ENCODE measurements around the gene GGA1.

The GGA1 gene

GRCh38 chr22:37630839-37631435, 22.3 kb downstream of the GGA1 start:
- DNase-seq (ENCODE audit: low read depth), result peak; percentile 54

GRCh38 chr22:37631448-37632173, 23.0 kb downstream of the GGA1 start:
- DNase-seq (ENCODE audit: low read depth), result no peak

- DNase-seq (ENCODE audit: low read depth), result no peak
Observed at GRCh38 chr22:37632174-37633088, 23.8 kb downstream of the GGA1 start.

- peak; percentile 37 for DNase-seq (ENCODE audit: low read depth)
Observed at GRCh38 chr22:37633089-37633624, 24.5 kb downstream of the GGA1 start.

- DNase-seq (ENCODE audit: low read depth), result peak; percentile 87
Observed at GRCh38 chr22:37633625-37634416, 25.2 kb downstream of the GGA1 start.

GRCh38 chr22:37634417-37634924, 25.8 kb downstream of the GGA1 start:
- DNase-seq (ENCODE audit: low read depth), result peak; percentile 17

- DNase-seq (ENCODE audit: low read depth), result no peak
Observed at GRCh38 chr22:37635157-37635556, 26.5 kb downstream of the GGA1 start.

GRCh38 chr22:37636186-37636948, 27.7 kb downstream of the GGA1 start:
- DNase-seq (ENCODE audit: low read depth), result peak; percentile 71

- no peak for DNase-seq (ENCODE audit: low read depth)
Observed at GRCh38 chr22:37636949-37637273, 28.3 kb downstream of the GGA1 start.

GRCh38 chr22:37638391-37639069, 29.9 kb downstream of the GGA1 start:
- no peak for DNase-seq (ENCODE audit: low read depth)

- no peak for DNase-seq (ENCODE audit: low read depth)
Observed at GRCh38 chr22:37639070-37639760, 30.6 kb downstream of the GGA1 start, which contains the start of gene SH3BP1. Gene SH3BP1 (plus strand): TSS chr22:37639669. CDS start chr22:37639788, 119 bp downstream.

GRCh38 chr22:37639771-37640590, 31.3 kb downstream of the GGA1 start:
- DNase-seq (ENCODE audit: low read depth), result no peak

GRCh38 chr22:37640591-37641560, 32.2 kb downstream of the GGA1 start:
- no peak for DNase-seq (ENCODE audit: low read depth)

- DNase-seq (ENCODE audit: low read depth), result no peak
Observed at GRCh38 chr22:37641561-37641949, 32.9 kb downstream of the GGA1 start.

GRCh38 chr22:37643225-37643847, 34.7 kb downstream of the GGA1 start:
- peak; percentile 41 for DNase-seq (ENCODE audit: low read depth)

- no peak for DNase-seq (ENCODE audit: low read depth)
Observed at GRCh38 chr22:37647317-37647716, 38.7 kb downstream of the GGA1 start.

- no peak for DNase-seq (ENCODE audit: low read depth)
Observed at GRCh38 chr22:37647928-37648327, 39.3 kb downstream of the GGA1 start.
